ENCODE data around the gene PARP2.

PARP2 gene

GRCh38 chr14:20400965-20401593, 57.6 kb downstream of the PARP2 start:
- DNase-seq (ENCODE audit: low read depth) = no peak

GRCh38 chr14:20403521-20403920, 60.1 kb downstream of the PARP2 start:
- no peak for DNase-seq (ENCODE audit: low read depth)

All from non-pigmented ciliary epithelial cell (primary cell).